AG09309 (cell line): Measurements from ENCODE around the gene TSPAN18.

ENCODE experiments used
- DNase-seq: peaks from one replicate; pipeline ENCODE4 v3.0.0-alpha.2; 2010; ENCODE audit warnings: low read depth
- H3K4me3 ChIP-seq: 2 replicates; pipeline ENCODE4 v1.5.1; 2011; ENCODE audit warnings: mild to moderate bottlenecking, low read depth, low read length, moderate library complexity; ENCODE audit not compliant: control insufficient read depth
- CTCF ChIP-seq: IDR thresholded peaks from 2 replicates; pipeline ENCODE4 v1.5.1; 2011; ENCODE audit warnings: mild to moderate bottlenecking, low read depth, low read length, inconsistent platforms; ENCODE audit not compliant: insufficient read depth, control insufficient read depth; ENCODE audit errors: missing control alignments

The TSPAN18 gene

GRCh38 chr11:44849424-44849823, 122.7 kb downstream of the TSPAN18 start:
- DNase-seq: no peak
- H3K4me3 ChIP-seq: no peak overlapping the region
- TF ChIP-seq CTCF: no peak

- no peak for DNase-seq
- TF ChIP-seq CTCF: no peak
- no peak overlapping the region for H3K4me3 ChIP-seq
Measured at GRCh38 chr11:44849922-44850321, 123.2 kb downstream of the TSPAN18 start.

GRCh38 chr11:44851496-44851895, 124.7 kb downstream of the TSPAN18 start:
- H3K4me3 ChIP-seq: no peak overlapping the region
- DNase-seq: no peak
- TF ChIP-seq CTCF: no peak

- DNase-seq: no peak
- H3K4me3 ChIP-seq: no peak overlapping the region
- TF ChIP-seq CTCF: no peak
Measured at GRCh38 chr11:44852159-44852747, 125.5 kb downstream of the TSPAN18 start.

GRCh38 chr11:44852952-44853351, 126.2 kb downstream of the TSPAN18 start:
- no peak for DNase-seq
- TF ChIP-seq CTCF: no peak
- H3K4me3 ChIP-seq: no peak overlapping the region

- no peak for DNase-seq
- no peak overlapping the region for H3K4me3 ChIP-seq
- no peak for TF ChIP-seq CTCF
Measured at GRCh38 chr11:44853666-44854065, 126.9 kb downstream of the TSPAN18 start.

GRCh38 chr11:44854086-44854485, 127.3 kb downstream of the TSPAN18 start:
- no peak for DNase-seq
- H3K4me3 ChIP-seq: no peak overlapping the region
- TF ChIP-seq CTCF: no peak
